HepG2 (cell line): Measurements from ENCODE around the gene SEC14L1. TPM values are rescaled to one million over a fixed set of nuclear protein-coding genes. Genes with fewer than 3 reads are reported as not detected.

Experiments used
- ATAC-seq: fragments of 200-7000 bp; cut with Tn5 transposase; 3 replicates; pipeline ENCODE4 v1.9.1; 2020; ENCODE audit warnings: mild to moderate bottlenecking, moderate library complexity
- BruUV-seq: library from RNA; stranded (reverse); fragments of 400-500 nt; replicated peaks from 2 replicates; lab custom pipeline; 2021; lab: Mats Ljungman, UMichigan
- CTCF ChIA-PET: fragments of 300-600 bp; formaldehyde crosslinking; extraction: SDS; loops from one replicate; lab custom pipeline; 2021; ENCODE audit warnings: low total read pairs, inconsistent platforms, low intra/inter-chr PET ratio; lab: Yijun Ruan, JAX
- POLR2A ChIA-PET: fragments of 350-600 bp; sonication (Branson Sonifier 250); formaldehyde crosslinking; loops from one replicate; lab custom pipeline; 2020; ENCODE audit warnings: antibody characterized with exemption, inconsistent platforms; lab: Yijun Ruan, JAX
- DNase-seq: peaks from one replicate; pipeline ENCODE4 v3.0.0-alpha.2; 2015; ENCODE audit warnings: low spot score
- FAIRE-seq: peaks from 3 replicates; lab custom pipeline; 2011; peaks lifted over from hg19 to GRCh38; lab: Jason Lieb, UNC
- H2AFZ ChIP-seq: one replicate; pipeline ENCODE4 v1.6.1; 2011; ENCODE audit warnings: low read length, inconsistent platforms
- H3K27ac ChIP-seq: fragments of 300-600 bp; 3 replicates; pipeline ENCODE4 v1.8.0; 2011; ENCODE audit warnings: mixed run types, mild to moderate bottlenecking, mixed read lengths, low read length, inconsistent platforms; ENCODE audit not compliant: insufficient read depth; ENCODE audit errors: extremely low read length
- H3K27me3 ChIP-seq, 2 experiments: fragments of 200-600 bp in 1 of 2; 2 replicates in 1 of 2; 3 replicates in 1 of 2; pipeline versions ENCODE4 v1.6.0 to v1.8.0; 2011; ENCODE audit warnings: low read length in 2 of 2, mild to moderate bottlenecking in 2 of 2, moderate library complexity in 2 of 2, inconsistent platforms in 1 of 2; ENCODE audit not compliant: insufficient read depth in 2 of 2, control insufficient read depth in 1 of 2
- H3K36me3 ChIP-seq, 2 experiments: fragments of 200-600 bp in 1 of 2; replicated peaks in 1 of 2; 2 replicates in 1 of 2; 3 replicates in 1 of 2; pipeline versions ENCODE4 v1.5.1 to v1.8.0; 2011; ENCODE audit warnings: low read length in 2 of 2, inconsistent platforms in 1 of 2; ENCODE audit not compliant: insufficient read depth in 2 of 2, control insufficient read depth in 1 of 2
- H3K4me1 ChIP-seq: 2 replicates; pipeline ENCODE4 v1.5.1; 2012; ENCODE audit warnings: low read length, inconsistent platforms; ENCODE audit not compliant: insufficient read depth
- H3K4me2 ChIP-seq: 2 replicates; pipeline ENCODE4 v1.6.0; 2011; ENCODE audit warnings: low read depth, low read length, inconsistent platforms
- H3K4me3 ChIP-seq, 3 experiments: fragments of 200-600 bp in 1 of 3; sonication (generic), shearing (Covaris generic) in 1 of 3; replicated peaks in 1 of 3; 2 replicates each; pipeline ENCODE4 v1.5.1; 2011 to 2016; ENCODE audit warnings: low read length in 3 of 3, inconsistent platforms in 2 of 3, low read depth in 2 of 3, mild to moderate bottlenecking in 2 of 3, control low read depth in 1 of 3, mixed read lengths in 1 of 3; ENCODE audit not compliant: insufficient read depth in 1 of 3
- H3K79me2 ChIP-seq: one replicate; pipeline ENCODE4 v1.6.1; 2011; ENCODE audit warnings: low read length, inconsistent platforms; ENCODE audit not compliant: insufficient read depth
- H3K9ac ChIP-seq: 2 replicates; pipeline ENCODE4 v1.6.0; 2011; ENCODE audit warnings: mild to moderate bottlenecking, low read depth, low read length, inconsistent platforms; ENCODE audit not compliant: insufficient read depth
- H3K9me3 ChIP-seq: 2 replicates; pipeline ENCODE4 v1.5.1; 2012; ENCODE audit warnings: mild to moderate bottlenecking, low read length
- H4K20me1 ChIP-seq: 2 replicates; pipeline ENCODE4 v1.6.0; 2011; ENCODE audit warnings: inconsistent platforms, mild to moderate bottlenecking, low read length, moderate library complexity; ENCODE audit not compliant: insufficient read depth
- ARID3A ChIP-seq: IDR thresholded peaks from 2 replicates; pipeline ENCODE4 v1.6.1; 2012; ENCODE audit warnings: low read depth, low read length, improper control_type of control experiment
- CBX5 ChIP-seq: sonication (generic); formaldehyde crosslinking; IDR thresholded peaks from 2 replicates; pipeline ENCODE4 v1.4.0; 2020; ENCODE audit warnings: missing genetic modification reagents, borderline replicate concordance
- HDAC1 ChIP-seq: sonication (generic); formaldehyde crosslinking; IDR thresholded peaks from 2 replicates; pipeline ENCODE4 v1.5.1; 2020; ENCODE audit warnings: mild to moderate bottlenecking, missing genetic modification reagents
- HOXA9 ChIP-seq: sonication (generic); formaldehyde crosslinking; IDR thresholded peaks from 2 replicates; pipeline ENCODE4 v1.8.1; 2022; ENCODE audit warnings: missing genetic modification reagents, mild to moderate bottlenecking, moderate library complexity, borderline replicate concordance
- HOXD1 ChIP-seq: sonication (generic); formaldehyde crosslinking; IDR thresholded peaks from 2 replicates; pipeline ENCODE4 v1.5.0; 2020; ENCODE audit warnings: missing genetic modification reagents
- KLF15 ChIP-seq: sonication (generic); formaldehyde crosslinking; IDR thresholded peaks from 2 replicates; pipeline ENCODE4 v1.8.1; 2023; ENCODE audit warnings: borderline replicate concordance, mild to moderate bottlenecking, inconsistent platforms, missing genetic modification reagents, mixed read lengths
- NFRKB ChIP-seq: fragments of 450-650 bp; IDR thresholded peaks from 2 replicates; pipeline ENCODE4 v1.6.1; 2017
- PRMT3 ChIP-seq: sonication (generic); formaldehyde crosslinking; IDR thresholded peaks from 2 replicates; pipeline ENCODE4 v1.8.1; 2022; ENCODE audit warnings: low read depth, mild to moderate bottlenecking, moderate library complexity, missing genetic modification reagents, borderline replicate concordance
- RELA ChIP-seq: sonication (generic); formaldehyde crosslinking; IDR thresholded peaks from 2 replicates; pipeline ENCODE4 v1.4.0; 2020; ENCODE audit warnings: missing genetic modification reagents
- ZNF329 ChIP-seq: sonication (generic); formaldehyde crosslinking; IDR thresholded peaks from 2 replicates; pipeline ENCODE4 v1.9.0; 2021; ENCODE audit warnings: low read depth, mild to moderate bottlenecking, missing genetic modification reagents
- ZNF333 ChIP-seq: sonication (generic); formaldehyde crosslinking; IDR thresholded peaks from 2 replicates; pipeline ENCODE4 v1.4.0; 2020; ENCODE audit warnings: mild to moderate bottlenecking, missing genetic modification reagents, borderline replicate concordance
- WGBS: methylation state at CpG from one replicate; pipeline ENCODE4 v1.1.6; 2017; ENCODE audit warnings: low lambda C conversion rate; 5-methylcytosine and 5-hydroxymethylcytosine counted together
- in situ Hi-C: cut with HindIII; loops from 2 replicates; pipeline ENCODE4 v1.10.0; 2017; ENCODE audit warnings: low pct_unique_long_range_greater_than_20kb; ENCODE audit not compliant: extremely low pct_ligation_motif_present
- intact Hi-C: fragments of 100-400 bp; cut with micrococcal nuclease; formaldehyde crosslinking; loops from one replicate; pipeline ENCODE4 v1.10.0; 2022; ENCODE audit not compliant: unreplicated experiment
- polyA plus RNA-seq, 8 experiments: library from polyadenylated mRNA; depleted of rRNA in 3 of 8; stranded (reverse) in 7 of 8; unstranded in 1 of 8; fragments of >200 nt; fragmentation: Illumina TruSeq in 4 of 8; extraction: Trizol in 4 of 8; gene quantifications; 2 replicates each; pipeline versions ENCODE4 v1.2.1 to v1.2.3, GENCODE V29; 2011 to 2016; ENCODE audit warnings: low read depth in 4 of 8, missing spikeins in 1 of 8, mixed read lengths in 1 of 8; ENCODE audit not compliant: insufficient read depth in 1 of 8
- total RNA-seq, 5 experiments: library from RNA; depleted of rRNA; stranded (reverse); fragments of >200 nt; fragmentation: Illumina TruSeq; extraction: Trizol; gene quantifications; 2 replicates each; pipeline ENCODE4 v1.2.3, GENCODE V29; 2016; ENCODE audit warnings: low read depth in 1 of 5

Gene SEC14L1
- total and polyA plus RNA-seq, 2 of the 13 experiments (the other 11 are each of a cell fraction or from before 2014, with no cell fraction given): 26.3 to 43.9 TPM

- Histone ChIP-seq H3K4me1 (peaks cover 76% of the 10 kb centered on the region), H2AFZ (no peak overlapping the region), H3K4me3 (no peak overlapping the region), H4K20me1 (no peaks in the 10 kb centered on the region), H3K36me3 (peaks cover 11 to 44% of the 10 kb centered on the region in 2 experiments), H3K79me2 (peaks cover 72% of the 10 kb centered on the region), H3K4me2 (0 out of 2 replicates have a peak overlapping the region, but pooled peaks have one; percentile 49), H3K27ac (peak overlapping the region; percentile 12), H3K9me3 (no peaks in the 10 kb centered on the region), H3K9ac (no peak overlapping the region), H3K27me3 (no peaks in the 10 kb centered on the region)
- no TSS peak for BruUV-seq
- intact Hi-C loops: loop anchor here (5.0 kb wide), 1 partner anchor 35 kb away; no protein-coding TSS in a partner anchor
- TF ChIP-seq KLF15 (no peak), ZNF333 (no peak), ZNF329 (no peak), NFRKB (no peak), HOXD1 (CRISPR knock-in tag) (no peak), PRMT3 (no peak), HOXA9 (CRISPR knock-in tag) (no peak), HDAC1 (CRISPR knock-in tag) (no peak), CBX5 (CRISPR knock-in tag) (no peak), RELA (CRISPR knock-in tag) (no peak), ARID3A (no peak)
- ATAC-seq: no peak
- FAIRE-seq: no peak
- CTCF ChIA-PET: no interaction called here
- in situ Hi-C loops: no loop called here
- POLR2A ChIA-PET: interaction anchor here (2.3 kb wide), 1 partner anchor 59 kb away, joined by 7 read pairs; no protein-coding TSS in a partner anchor
- WGBS: 84% methylated on average over 8 of the region's 8 CpGs
- no peak for DNase-seq
These were observed 6.6 kb downstream of the SEC14L1 start for GRCh38 chr17:77147357-77147801.
